BLaER1 (cell line): ENCODE data around the gene ZMYND8.
A peak's percentile ranks its signal among the peaks of the same experiment; 100 is the strongest.

Source experiments
- H3K27ac ChIP-seq: shearing (Covaris generic); formaldehyde crosslinking; 2 replicates; pipeline ENCODE4 v1.8.1; 2022
- H3K27me3 ChIP-seq: shearing (Covaris generic); formaldehyde crosslinking; 2 replicates; pipeline ENCODE4 v1.8.1; 2022
- H3K36me3 ChIP-seq: shearing (Covaris generic); formaldehyde crosslinking; 2 replicates; pipeline ENCODE4 v1.8.1; 2022
- H3K4me1 ChIP-seq: shearing (Covaris generic); formaldehyde crosslinking; 2 replicates; pipeline ENCODE4 v1.8.1; 2022
- H3K4me2 ChIP-seq: shearing (Covaris generic); formaldehyde crosslinking; 2 replicates; pipeline ENCODE4 v1.8.1; 2022
- H3K4me3 ChIP-seq: shearing (Covaris generic); formaldehyde crosslinking; 2 replicates; pipeline ENCODE4 v1.8.1; 2022
- H3K9ac ChIP-seq: shearing (Covaris generic); formaldehyde crosslinking; 2 replicates; pipeline ENCODE4 v1.8.1; 2022
- H3K9me3 ChIP-seq: shearing (Covaris generic); formaldehyde crosslinking; 2 replicates; pipeline ENCODE4 v1.8.1; 2022
- H4K20me1 ChIP-seq: shearing (Covaris generic); formaldehyde crosslinking; 2 replicates; pipeline ENCODE4 v1.8.1; 2022
- Cebpa-rat ChIP-seq: shearing (Covaris generic); IDR thresholded peaks from 2 replicates; pipeline ENCODE4 v1.8.1; 2022

ZMYND8 gene

GRCh38 chr20:47320990-47321805 is 35.3 kb downstream of the ZMYND8 start:
- no peak for TF ChIP-seq Cebpa-rat
- Histone ChIP-seq H4K20me1 (peaks cover 100% of the 10 kb centered on the region), H3K36me3 (peaks cover 94% of the 10 kb centered on the region), H3K27me3 (no peaks in the 10 kb centered on the region), H3K27ac (no peak overlapping the region), H3K4me2 (peak overlapping the region; percentile 66; the same call in 1 of the 2 replicates), H3K4me1 (peaks cover 82% of the 10 kb centered on the region), H3K9ac (no peak overlapping the region), H3K4me3 (no peak overlapping the region), H3K9me3 (no peaks in the 10 kb centered on the region)

- Histone ChIP-seq H3K27ac (no peak overlapping the region), H3K36me3 (peaks cover 94% of the 10 kb centered on the region), H3K4me3 (no peak overlapping the region), H3K9ac (peak overlapping the region; percentile 40; the same call in 1 of the 2 replicates), H3K4me2 (peak overlapping the region; percentile 66), H3K27me3 (no peaks in the 10 kb centered on the region), H4K20me1 (peaks cover 100% of the 10 kb centered on the region), H3K9me3 (no peaks in the 10 kb centered on the region), H3K4me1 (peaks cover 97% of the 10 kb centered on the region)
- TF ChIP-seq Cebpa-rat: no peak
Observed at GRCh38 chr20:47319517-47320252, 36.8 kb downstream of the ZMYND8 start.

- Histone ChIP-seq H3K9me3 (no peaks in the 10 kb centered on the region), H3K9ac (peak overlapping the region; percentile 57), H4K20me1 (peaks cover 100% of the 10 kb centered on the region), H3K27ac (peak overlapping the region; percentile 64), H3K4me2 (peak overlapping the region; percentile 66), H3K36me3 (peaks cover 94% of the 10 kb centered on the region), H3K4me1 (peaks cover 100% of the 10 kb centered on the region), H3K27me3 (no peaks in the 10 kb centered on the region), H3K4me3 (no peak overlapping the region)
- no peak for TF ChIP-seq Cebpa-rat
Observed at GRCh38 chr20:47318586-47319516, 37.6 kb downstream of the ZMYND8 start.

DNA sequence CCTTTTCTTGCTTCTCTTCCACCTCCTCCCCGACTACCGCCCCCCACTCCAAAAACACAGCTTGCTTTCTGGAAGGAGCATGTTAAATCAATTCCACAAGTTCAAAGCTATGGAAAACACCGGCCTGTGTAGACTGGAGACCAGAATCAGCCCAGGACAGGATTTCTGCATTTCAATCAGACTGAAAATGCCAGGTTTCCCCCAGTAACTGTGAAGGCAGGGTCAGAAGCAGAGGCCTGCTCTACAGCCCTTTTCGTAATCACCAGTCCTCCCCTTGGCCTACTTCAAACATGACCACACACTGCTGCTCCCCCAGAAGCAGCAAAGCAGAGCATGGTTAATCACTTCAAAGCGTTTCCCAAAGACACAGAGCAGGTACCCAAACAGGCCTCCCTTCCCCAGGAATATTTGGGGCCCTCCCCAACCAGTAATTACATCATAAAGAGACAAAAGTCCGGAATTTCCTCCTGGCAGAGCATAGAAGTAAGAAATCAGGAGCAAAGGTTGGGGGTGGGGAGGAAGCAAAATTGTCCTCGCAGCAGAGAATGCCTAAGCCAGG is 38.4 kb downstream of the ZMYND8 start:
- H3K4me1 ChIP-seq: peaks cover 100% of the 10 kb centered on the region

DNA sequence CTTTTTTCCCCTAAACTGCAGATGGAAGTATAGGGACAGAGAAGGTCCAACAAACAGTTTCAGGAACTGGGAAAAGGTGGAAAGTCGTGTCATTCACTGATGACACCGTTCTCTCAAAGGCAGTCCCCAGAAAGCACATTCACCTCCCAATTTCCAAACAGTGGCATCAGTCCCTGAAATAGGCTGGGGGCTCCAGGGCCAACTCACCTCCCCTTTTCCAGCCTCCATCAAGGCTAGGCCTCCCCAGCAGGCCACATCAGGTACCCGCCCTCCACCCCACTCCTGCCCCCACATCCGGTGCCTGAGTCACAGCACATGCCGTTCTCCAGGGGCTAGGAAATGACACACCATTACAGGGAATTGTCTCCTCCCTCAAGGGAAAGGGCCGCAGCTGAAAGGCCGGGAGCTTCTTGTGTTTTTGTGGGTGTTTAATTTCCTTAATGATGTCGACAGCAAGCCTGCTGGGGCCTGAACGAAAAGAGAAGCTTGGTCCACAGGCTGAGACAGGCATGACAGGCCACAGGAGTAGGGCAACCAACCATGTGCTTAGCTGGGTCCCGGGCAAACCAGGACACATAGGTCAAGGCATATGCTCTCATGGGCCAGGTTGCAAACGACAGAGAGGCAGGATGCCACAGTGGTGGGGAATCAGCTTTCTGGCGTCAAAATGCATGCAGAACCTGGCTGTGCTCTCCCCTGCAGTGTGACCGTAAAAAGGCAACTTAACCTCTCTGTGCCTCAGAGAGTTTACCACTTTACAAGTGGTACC is 39.2 kb downstream of the ZMYND8 start:
- TF ChIP-seq Cebpa-rat: no peak
- H3K9me3 ChIP-seq: no peaks in the 10 kb centered on the region
- H3K27me3 ChIP-seq: no peaks in the 10 kb centered on the region
- peak overlapping the region; percentile 64 for H3K27ac ChIP-seq
- H3K4me1 ChIP-seq: peaks cover 100% of the 10 kb centered on the region
- peaks cover 93% of the 10 kb centered on the region for H3K36me3 ChIP-seq
- H3K9ac ChIP-seq: peak overlapping the region; percentile 57; the same call in 1 of the 2 replicates
- peak overlapping the region; percentile 66 for H3K4me2 ChIP-seq
- peaks cover 100% of the 10 kb centered on the region for H4K20me1 ChIP-seq
- H3K4me3 ChIP-seq: no peak overlapping the region

More for the DNA sequence above, 38.4 kb downstream of the ZMYND8 start:
- Histone ChIP-seq H3K9ac (peak overlapping the region; percentile 57), H3K36me3 (peaks cover 94% of the 10 kb centered on the region), H3K27ac (peak overlapping the region; percentile 64), H4K20me1 (peaks cover 100% of the 10 kb centered on the region), H3K9me3 (no peaks in the 10 kb centered on the region), H3K4me2 (peak overlapping the region; percentile 66), H3K4me3 (no peak overlapping the region), H3K27me3 (no peaks in the 10 kb centered on the region)
- no peak for TF ChIP-seq Cebpa-rat

- Histone ChIP-seq H3K9ac (no peak overlapping the region), H3K36me3 (peaks cover 93% of the 10 kb centered on the region), H3K27ac (peak overlapping the region; percentile 23; the same call in 1 of the 2 replicates), H3K27me3 (no peaks in the 10 kb centered on the region), H3K4me1 (peaks cover 98% of the 10 kb centered on the region), H3K4me2 (peak overlapping the region; percentile 66; the same call in 1 of the 2 replicates), H4K20me1 (peaks cover 100% of the 10 kb centered on the region), H3K4me3 (no peak overlapping the region), H3K9me3 (no peaks in the 10 kb centered on the region)
- TF ChIP-seq Cebpa-rat: no peak
Observed at GRCh38 chr20:47316776-47317126, 39.7 kb downstream of the ZMYND8 start.

DNA sequence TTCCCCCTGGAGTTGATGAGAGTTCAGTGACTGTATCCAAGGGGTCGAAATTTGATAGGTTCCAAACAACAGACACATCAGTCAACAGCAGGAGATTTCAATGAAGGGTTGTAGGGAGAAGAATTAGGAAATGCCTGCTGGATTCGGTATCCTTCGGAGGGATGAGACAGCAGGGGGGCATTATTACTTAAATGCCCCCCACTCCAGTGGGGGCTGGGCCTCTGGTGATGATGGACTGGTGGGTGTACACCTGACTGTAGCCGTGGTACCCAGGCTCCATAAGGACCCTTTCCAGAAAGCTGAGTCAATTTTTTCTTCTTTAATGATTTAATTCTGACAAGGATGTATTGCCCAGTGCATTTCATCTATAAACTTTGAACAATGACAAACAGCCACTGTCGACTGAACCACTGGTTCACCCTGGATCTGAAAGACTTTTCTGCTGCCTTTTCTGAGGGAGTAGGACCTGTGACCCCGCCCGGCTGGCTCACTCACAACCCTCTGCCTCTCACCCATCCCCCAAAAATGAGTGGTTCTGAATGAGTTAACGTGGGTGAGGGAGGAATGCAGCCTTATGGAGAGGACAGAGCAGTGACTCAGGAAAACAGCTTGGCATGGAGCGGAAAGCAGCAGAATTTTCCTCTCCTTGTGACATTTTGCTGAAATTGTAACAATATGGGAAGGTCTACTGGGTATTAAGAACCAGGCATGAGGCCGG is 41.0 kb downstream of the ZMYND8 start:
- Histone ChIP-seq H3K4me2 (peak overlapping the region; percentile 45), H3K36me3 (peaks cover 93% of the 10 kb centered on the region), H3K9ac (peak overlapping the region; percentile 29; the same call in 1 of the 2 replicates), H3K4me1 (peaks cover 86% of the 10 kb centered on the region), H3K27me3 (no peaks in the 10 kb centered on the region), H4K20me1 (peaks cover 100% of the 10 kb centered on the region), H3K9me3 (no peaks in the 10 kb centered on the region), H3K27ac (0 out of 2 replicates have a peak overlapping the region, but pooled peaks have one; percentile 14), H3K4me3 (no peak overlapping the region)
- no peak for TF ChIP-seq Cebpa-rat
